ENCODE data around the gene PAGR1. TPM values are rescaled to one million over a fixed set of nuclear protein-coding genes. Genes with fewer than 3 reads are reported as not detected.
A peak's percentile ranks its signal among the peaks of the same experiment; 100 is the strongest.

Gene PAGR1
- total RNA-seq, 2 experiments from 2014 or later: 33.7 to 34.8 TPM

DNA sequence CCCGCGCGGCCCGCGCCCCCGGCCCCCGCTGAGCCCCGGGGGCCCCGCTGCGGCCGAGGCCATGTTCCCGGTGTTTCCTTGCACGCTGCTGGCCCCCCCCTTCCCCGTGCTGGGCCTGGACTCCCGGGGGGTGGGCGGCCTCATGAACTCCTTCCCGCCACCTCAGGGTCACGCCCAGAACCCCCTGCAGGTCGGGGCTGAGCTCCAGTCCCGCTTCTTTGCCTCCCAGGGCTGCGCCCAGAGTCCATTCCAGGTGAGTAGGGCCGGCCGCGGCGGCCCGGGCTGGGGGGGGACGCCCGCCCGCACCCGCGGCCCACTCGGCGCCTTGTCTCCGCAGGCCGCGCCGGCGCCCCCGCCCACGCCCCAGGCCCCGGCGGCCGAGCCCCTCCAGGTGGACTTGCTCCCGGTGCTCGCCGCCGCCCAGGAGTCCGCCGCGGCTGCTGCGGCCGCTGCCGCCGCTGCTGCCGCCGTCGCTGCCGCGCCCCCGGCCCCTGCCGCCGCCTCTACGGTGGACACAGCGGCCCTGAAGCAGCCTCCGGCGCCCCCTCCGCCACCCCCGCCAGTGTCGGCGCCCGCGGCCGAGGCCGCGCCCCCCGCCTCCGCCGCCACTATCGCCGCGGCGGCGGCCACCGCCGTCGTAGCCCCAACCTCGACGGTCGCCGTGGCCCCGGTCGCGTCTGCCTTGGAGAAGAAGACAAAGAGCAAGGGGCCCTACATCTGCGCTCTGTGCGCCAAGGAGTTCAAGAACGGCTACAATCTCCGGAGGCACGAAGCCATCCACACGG, 9.1 kb upstream of the PAGR1 start:
- peak overlapping the region; percentile 99 for H3K27ac Mint-ChIP-seq
- peaks cover 44% of the 10 kb centered on the region for H3K4me1 Mint-ChIP-seq
- peaks cover 55% of the 10 kb centered on the region for H3K36me3 Mint-ChIP-seq
- no peaks in the 10 kb centered on the region for H3K9me3 Mint-ChIP-seq
- H3K27me3 Mint-ChIP-seq: peaks cover 13% of the 10 kb centered on the region
- peak overlapping the region; percentile 99 for H3K4me3 Mint-ChIP-seq
- peak; percentile 79 for DNase-seq

DNA sequence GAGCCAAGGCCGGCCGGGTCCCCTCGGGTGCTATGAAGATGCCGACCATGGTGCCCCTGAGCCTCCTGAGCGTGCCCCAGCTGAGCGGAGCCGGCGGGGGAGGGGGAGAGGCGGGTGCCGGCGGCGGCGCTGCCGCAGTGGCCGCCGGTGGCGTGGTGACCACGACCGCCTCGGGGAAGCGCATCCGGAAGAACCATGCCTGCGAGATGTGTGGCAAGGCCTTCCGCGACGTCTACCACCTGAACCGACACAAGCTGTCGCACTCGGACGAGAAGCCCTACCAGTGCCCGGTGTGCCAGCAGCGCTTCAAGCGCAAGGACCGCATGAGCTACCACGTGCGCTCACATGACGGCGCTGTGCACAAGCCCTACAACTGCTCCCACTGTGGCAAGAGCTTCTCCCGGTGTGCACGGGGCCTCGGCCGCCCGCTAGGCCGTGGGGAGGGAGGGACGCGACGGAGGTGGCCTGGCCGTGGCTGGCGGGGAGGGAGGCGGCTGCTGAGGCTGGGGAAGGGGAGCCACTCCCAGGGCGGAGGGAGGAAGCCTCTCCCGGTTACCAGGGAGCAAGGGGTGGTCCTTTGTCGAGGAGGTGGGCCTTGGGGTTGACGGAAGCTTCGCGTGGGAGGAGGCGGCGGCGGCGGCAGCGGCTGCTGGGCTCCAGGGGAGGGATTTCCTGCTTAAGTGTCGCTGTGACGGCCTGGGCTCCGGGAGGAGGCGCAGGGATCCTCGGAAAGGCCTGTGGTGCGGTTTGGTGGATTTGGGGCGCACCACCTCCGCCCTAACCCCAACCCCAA, 8.3 kb upstream of the PAGR1 start:
- DNase-seq: peak; percentile 92
- Mint-ChIP-seq H3K36me3 (peaks cover 55% of the 10 kb centered on the region), H3K4me3 (peak overlapping the region; percentile 99), H3K4me1 (peaks cover 46% of the 10 kb centered on the region), H3K27me3 (peaks cover 13% of the 10 kb centered on the region), H3K27ac (peak overlapping the region; percentile 99), H3K9me3 (no peaks in the 10 kb centered on the region)

DNA sequence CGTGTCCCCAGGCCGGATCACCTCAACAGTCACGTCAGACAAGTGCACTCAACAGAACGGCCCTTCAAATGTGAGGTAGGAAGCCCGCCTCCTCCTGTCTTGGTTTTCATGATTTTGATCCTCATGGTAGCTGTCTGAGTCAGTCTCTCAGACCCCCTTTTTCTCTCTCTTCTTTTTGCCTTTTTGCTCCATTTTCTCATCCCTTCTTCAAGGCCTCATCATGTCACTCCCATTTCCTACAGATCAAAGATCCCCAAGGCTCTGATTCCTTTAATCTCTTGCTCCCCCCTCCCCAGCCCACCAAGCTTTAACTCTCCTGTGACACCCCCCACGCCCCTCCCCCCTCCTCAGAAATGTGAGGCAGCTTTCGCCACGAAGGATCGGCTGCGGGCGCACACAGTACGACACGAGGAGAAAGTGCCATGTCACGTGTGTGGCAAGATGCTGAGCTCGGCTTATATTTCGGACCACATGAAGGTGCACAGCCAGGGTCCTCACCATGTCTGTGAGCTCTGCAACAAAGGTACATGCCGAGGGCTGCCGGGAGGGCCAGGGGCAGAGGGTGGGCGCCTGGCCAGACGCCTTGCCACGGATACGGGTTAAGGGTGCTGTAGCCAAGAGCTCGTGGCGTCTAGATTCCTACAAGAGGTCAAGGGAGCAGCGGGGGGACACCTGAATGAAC, 7.6 kb upstream of the PAGR1 start:
- peak overlapping the region; percentile 99 for H3K4me3 Mint-ChIP-seq
- no peak for DNase-seq
- H3K9me3 Mint-ChIP-seq: no peaks in the 10 kb centered on the region
- peaks cover 16% of the 10 kb centered on the region for H3K27me3 Mint-ChIP-seq
- peaks cover 47% of the 10 kb centered on the region for H3K4me1 Mint-ChIP-seq
- H3K36me3 Mint-ChIP-seq: peaks cover 50% of the 10 kb centered on the region
- H3K27ac Mint-ChIP-seq: peak overlapping the region; percentile 99

DNA sequence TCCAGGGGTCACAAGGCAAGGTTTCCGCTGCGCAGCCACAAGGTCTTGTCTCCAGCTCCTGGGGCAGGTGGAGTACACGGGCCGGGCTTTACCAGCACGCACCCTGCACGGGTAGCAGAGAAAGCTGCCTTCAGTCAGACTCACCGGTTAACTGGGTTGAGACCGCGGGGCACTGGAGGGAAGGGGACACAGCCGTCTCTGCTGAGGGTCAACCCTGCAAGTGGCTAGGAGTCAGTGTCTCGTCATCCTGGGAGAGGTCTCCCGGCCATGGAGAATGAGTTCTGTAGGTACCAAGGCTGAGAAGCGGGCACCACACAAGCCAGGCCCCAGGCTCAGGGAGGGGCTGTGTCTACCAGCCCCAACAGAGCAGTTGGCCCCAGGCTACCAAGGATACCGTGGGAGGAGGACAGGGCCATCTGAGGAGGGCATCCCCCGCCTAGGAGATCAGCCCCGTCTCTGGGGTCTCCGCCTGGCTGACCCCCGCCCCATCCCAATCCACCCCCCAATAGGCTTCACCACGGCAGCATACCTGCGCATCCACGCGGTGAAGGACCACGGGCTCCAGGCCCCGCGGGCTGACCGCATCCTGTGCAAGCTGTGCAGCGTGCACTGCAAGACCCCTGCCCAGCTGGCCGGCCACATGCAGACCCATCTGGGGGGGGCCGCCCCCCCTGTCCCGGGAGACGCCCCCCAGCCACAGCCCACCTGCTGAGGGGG, 6.8 kb upstream of the PAGR1 start:
- H3K36me3 Mint-ChIP-seq: peaks cover 41% of the 10 kb centered on the region
- peaks cover 16% of the 10 kb centered on the region for H3K27me3 Mint-ChIP-seq
- DNase-seq: no peak
- peak overlapping the region; percentile 99 for H3K4me3 Mint-ChIP-seq
- H3K4me1 Mint-ChIP-seq: peaks cover 44% of the 10 kb centered on the region
- peak overlapping the region; percentile 99 for H3K27ac Mint-ChIP-seq
- H3K9me3 Mint-ChIP-seq: no peaks in the 10 kb centered on the region

DNA sequence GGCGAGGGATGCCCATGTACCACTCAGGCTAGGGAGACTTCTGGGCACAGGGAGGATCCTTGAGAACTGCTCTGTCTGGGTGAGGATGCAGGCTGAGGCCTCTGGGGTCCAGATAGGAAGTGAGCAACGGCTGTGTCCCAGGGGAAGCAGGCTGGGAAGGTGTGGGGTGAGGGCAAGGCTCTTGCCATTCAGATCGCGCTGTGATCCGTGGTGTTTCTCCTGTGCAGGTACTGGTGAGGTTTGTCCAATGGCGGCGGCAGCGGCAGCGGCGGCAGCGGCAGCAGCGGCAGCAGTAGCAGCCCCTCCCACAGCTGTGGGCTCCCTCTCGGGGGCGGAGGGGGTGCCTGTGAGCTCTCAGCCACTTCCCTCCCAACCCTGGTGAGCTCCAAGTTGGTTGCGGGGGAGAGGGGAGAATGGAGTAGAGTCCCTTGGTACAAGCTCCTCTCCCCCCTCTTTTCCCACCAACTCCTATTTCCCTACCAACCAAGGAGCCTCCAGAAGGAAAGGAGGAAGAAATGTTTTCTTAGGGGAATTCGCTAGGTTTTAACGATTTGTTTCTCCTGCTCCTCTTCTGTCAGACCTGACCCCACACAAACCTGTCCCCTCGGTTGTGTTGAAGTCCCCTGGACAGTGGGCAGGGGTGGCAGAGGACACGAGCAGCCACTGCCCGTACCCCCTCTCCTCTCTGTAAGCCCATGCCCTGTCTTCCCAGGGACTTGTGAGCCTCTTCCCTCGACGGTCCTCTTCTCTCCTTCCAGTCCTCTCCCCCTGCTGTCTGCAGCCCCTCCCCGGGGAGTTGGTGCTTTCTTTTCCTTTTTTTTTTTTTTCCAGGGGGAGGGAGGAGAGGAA, 5.9 kb upstream of the PAGR1 start:
- Mint-ChIP-seq H3K9me3 (no peaks in the 10 kb centered on the region), H3K27ac (peak overlapping the region; percentile 86), H3K27me3 (peaks cover 16% of the 10 kb centered on the region), H3K36me3 (peaks cover 36% of the 10 kb centered on the region), H3K4me1 (peaks cover 45% of the 10 kb centered on the region), H3K4me3 (peak overlapping the region; percentile 94)
- peak; percentile 72 for DNase-seq

DNA sequence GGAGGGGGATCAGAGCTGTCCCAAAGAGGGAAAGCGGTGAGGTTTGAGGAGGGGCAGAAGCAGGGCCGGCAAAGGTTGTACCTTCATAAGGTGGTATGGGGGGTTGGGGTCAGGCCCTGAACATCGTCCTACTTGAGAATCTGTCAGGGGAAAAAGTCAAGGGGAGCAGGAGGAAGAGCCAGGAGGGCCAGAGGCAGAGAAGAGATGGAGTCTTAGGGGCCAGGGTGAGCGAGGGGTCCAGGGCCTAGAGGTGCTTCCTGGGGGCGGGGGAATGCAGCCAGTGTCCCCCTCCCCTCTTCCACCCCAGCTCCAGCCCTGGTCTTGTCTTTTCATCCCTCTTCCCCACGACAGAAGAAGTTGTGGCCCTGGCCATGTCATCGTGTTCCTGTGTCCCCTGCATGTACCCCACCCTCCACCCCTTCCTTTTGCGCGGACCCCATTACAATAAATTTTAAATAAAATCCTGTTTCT, 5.2 kb upstream of the PAGR1 start:
- peaks cover 33% of the 10 kb centered on the region for H3K36me3 Mint-ChIP-seq
- peak overlapping the region; percentile 85 for H3K27ac Mint-ChIP-seq
- peaks cover 48% of the 10 kb centered on the region for H3K4me1 Mint-ChIP-seq
- no peaks in the 10 kb centered on the region for H3K9me3 Mint-ChIP-seq
- DNase-seq: no peak
- peak overlapping the region; percentile 94 for H3K4me3 Mint-ChIP-seq
- H3K27me3 Mint-ChIP-seq: peaks cover 11% of the 10 kb centered on the region

DNA sequence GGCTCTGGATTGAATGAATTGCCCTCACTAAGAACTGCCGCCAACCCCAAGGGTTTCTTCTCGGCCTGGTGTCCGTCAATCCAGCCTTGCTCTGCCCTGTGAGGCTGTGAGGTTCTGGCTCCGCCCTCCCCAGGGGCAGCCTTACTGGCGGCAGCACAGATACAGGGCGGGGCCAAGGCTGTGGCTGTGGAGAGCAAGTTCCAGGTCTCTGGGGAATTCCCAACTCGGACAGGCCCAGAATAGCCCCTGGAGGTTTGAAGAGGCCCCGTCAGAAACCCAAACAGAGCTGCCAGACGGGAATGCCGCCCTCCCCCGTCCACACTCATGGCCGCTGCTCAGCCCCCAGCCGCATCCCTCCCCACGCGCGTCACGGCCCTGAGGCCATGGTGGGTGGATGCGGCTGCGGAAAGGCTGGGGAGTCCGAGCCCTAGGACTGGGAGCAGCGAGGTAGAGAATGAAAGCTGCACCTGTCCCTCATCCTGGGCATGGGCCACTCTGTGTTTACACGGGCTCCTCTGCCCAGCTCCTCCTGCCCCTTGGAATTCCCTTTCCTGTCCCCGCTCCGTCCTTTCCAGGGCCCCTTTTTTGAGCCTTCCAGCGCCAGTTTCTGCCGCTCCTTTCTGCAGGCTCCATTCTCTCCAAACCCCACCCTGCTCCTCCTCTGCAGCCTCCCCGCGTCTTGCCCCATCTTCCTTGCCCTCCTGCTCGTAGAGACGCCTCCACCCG, 4.6 kb upstream of the PAGR1 start:
- Mint-ChIP-seq H3K36me3 (peaks cover 33% of the 10 kb centered on the region), H3K9me3 (no peaks in the 10 kb centered on the region), H3K27ac (peak overlapping the region; percentile 85), H3K4me1 (peaks cover 48% of the 10 kb centered on the region), H3K27me3 (peaks cover 15% of the 10 kb centered on the region), H3K4me3 (peak overlapping the region; percentile 94)
- peak; percentile 88 for DNase-seq

DNA sequence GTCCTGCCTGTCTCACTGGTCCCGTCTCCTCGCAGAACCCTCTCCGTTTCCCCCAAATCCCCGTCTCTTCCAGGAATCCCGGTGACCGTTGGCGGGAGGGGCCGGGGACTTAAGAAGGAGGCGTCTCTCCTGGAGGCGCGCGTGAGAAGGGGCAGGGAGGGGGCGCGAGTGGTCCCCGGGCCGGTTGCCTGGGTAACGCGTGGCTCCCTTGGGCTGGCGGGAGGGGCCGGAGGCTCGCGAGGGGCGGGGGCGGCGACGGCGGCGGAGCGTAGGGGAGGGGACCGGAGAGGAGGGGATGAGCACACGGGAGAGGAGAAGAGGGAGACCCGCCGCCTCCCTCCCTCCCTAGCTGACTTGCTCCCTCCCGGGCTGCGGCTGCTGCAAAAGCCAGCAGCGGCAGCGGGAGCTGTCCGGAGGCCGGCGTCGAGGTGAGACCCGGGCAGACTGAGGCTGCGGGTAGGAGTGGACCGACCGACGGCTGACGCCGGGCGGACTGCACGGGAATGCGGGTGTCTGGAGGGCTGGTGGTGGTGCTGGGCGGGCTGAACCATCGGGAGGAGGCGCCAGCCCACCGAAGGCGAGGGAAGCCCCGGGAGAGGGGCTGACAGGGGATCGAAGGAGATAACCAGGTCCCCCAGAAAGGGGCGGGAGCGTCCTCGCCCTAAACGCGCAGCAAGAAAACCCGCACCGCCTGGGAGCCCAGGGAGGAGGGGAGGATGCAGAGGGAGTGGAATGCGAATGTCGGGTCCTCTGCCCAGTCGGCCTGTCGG, 3.9 kb upstream of the PAGR1 start, which contains the start of gene PRRT2:
TSS of gene PRRT2 (plus strand) at position 298 of the 770 bp plus-strand sequence. CDS start 862 bp downstream, outside the sequence.
- peaks cover 38% of the 10 kb centered on the region for H3K36me3 Mint-ChIP-seq
- H3K9me3 Mint-ChIP-seq: no peaks in the 10 kb centered on the region
- peaks cover 15% of the 10 kb centered on the region for H3K27me3 Mint-ChIP-seq
- H3K4me3 Mint-ChIP-seq: peak within 1 kb of the TSS; percentile 94
- H3K4me1 Mint-ChIP-seq: peaks cover 49% of the 10 kb centered on the region
- peak within 1 kb of the TSS; percentile 85 for H3K27ac Mint-ChIP-seq
- DNase-seq: peak; percentile 59

DNA sequence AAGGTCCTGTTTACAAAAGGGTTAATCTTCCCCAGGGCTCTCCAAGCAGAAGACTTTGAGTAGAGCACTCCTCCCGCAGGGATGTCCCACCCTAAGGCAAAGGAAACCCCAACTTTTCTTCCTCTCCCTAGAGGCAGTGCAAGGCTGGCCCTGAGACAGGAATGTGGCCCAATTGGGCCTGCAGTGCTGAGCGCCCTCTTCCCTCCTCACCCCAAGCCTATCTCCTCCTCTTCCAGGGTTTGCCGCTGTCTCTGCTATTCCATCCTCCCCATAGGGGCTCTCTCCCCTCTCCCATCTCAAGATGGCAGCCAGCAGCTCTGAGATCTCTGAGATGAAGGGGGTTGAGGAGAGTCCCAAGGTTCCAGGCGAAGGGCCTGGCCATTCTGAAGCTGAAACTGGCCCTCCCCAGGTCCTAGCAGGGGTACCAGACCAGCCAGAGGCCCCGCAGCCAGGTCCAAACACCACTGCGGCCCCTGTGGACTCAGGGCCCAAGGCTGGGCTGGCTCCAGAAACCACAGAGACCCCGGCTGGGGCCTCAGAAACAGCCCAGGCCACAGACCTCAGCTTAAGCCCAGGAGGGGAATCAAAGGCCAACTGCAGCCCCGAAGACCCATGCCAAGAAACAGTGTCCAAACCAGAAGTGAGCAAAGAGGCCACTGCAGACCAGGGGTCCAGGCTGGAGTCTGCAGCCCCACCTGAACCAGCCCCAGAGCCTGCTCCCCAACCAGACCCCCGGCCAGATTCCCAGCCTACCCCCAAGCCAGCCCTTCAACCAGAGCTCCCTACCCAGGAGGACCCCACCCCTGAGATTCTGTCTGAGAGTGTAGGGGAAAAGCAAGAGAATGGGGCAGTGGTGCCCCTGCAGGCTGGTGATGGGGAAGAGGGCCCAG, 3.0 kb upstream of the PAGR1 start:
- peaks cover 34% of the 10 kb centered on the region for H3K36me3 Mint-ChIP-seq
- no peaks in the 10 kb centered on the region for H3K9me3 Mint-ChIP-seq
- H3K4me1 Mint-ChIP-seq: peaks cover 49% of the 10 kb centered on the region
- no peak overlapping the region for H3K27ac Mint-ChIP-seq
- peaks cover 11% of the 10 kb centered on the region for H3K27me3 Mint-ChIP-seq
- peak overlapping the region; percentile 94 for H3K4me3 Mint-ChIP-seq
- no peak for DNase-seq

DNA sequence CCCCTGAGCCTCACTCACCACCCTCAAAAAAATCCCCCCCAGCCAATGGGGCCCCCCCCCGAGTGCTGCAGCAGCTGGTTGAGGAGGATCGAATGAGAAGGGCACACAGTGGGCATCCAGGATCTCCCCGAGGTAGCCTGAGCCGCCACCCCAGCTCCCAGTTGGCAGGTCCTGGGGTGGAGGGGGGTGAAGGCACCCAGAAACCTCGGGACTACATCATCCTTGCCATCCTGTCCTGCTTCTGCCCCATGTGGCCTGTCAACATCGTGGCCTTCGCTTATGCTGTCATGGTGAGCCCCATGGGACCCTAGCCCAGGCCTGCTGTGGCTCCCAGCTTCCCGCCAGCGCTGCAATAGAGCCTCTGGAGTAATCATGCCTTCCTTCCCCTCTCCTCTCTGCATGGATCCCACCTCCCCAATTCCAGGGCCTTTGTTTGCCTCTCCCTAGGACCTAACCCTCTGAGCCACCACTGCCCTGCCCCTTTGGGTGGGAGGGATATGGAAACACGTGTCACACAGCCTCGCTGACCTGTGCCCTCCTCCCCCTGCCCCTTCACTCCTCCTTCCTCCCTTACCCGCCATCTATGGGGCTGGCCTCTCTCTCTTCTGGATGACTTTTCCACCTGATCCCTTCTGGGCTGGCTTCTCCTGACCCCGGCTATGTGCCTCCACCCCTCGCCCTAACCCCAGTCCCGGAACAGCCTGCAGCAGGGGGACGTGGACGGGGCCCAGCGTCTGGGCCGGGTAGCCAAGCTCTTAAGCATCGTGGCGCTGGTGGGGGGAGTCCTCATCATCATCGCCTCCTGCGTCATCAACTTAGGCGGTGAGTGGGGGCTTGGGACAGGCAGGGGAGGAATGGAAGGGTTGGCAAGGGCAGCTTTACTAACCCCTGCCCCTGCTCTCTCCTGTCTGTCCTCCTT, 2.0 kb upstream of the PAGR1 start:
- Mint-ChIP-seq H3K9me3 (no peaks in the 10 kb centered on the region), H3K36me3 (peaks cover 34% of the 10 kb centered on the region), H3K27ac (no peak overlapping the region), H3K27me3 (peaks cover 8% of the 10 kb centered on the region), H3K4me1 (peaks cover 53% of the 10 kb centered on the region), H3K4me3 (no peak overlapping the region)
- DNase-seq: no peak

DNA sequence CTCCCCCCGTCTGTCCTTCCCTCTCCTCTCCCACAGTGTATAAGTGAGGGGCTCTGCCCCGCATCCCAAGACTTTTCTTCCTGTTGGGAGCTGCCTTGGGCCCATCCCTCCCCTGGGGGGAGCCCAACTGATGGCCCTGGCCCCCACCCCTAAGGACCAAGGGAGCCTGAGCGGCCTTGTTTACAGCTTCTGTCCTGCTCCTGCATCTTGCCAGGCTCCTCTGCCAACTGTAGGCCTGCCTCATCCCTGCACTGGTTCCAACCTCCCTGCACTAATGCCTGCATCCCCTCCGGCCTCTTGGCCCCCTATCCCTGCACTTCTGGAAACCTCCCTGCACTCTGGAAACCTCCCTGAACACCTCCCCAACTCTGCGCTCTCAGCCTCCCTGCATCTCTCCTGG, 1.4 kb upstream of the PAGR1 start:
- Mint-ChIP-seq H3K4me3 (peak overlapping the region; percentile 94), H3K27me3 (peaks cover 8% of the 10 kb centered on the region), H3K36me3 (peaks cover 36% of the 10 kb centered on the region), H3K4me1 (peaks cover 59% of the 10 kb centered on the region), H3K9me3 (no peaks in the 10 kb centered on the region), H3K27ac (peak overlapping the region; percentile 95)
- DNase-seq: no peak
